Mesenchymal stem cell (in vitro differentiated cells and primary cell): ENCODE data around the gene ZNF511.

ENCODE experiments used
- DNase-seq: peaks from one replicate; pipeline ENCODE4 v3.0.0-alpha.2; 2013
- H2AFZ ChIP-seq: one replicate; pipeline ENCODE4 v1.6.1; 2013; ENCODE audit warnings: low read depth, mild to moderate bottlenecking, control low read depth, inconsistent platforms, low read length, moderate library complexity
- H2AK5ac ChIP-seq: 2 replicates; pipeline ENCODE4 v1.6.1; 2013; ENCODE audit warnings: low read length, moderate library complexity, mild to moderate bottlenecking, inconsistent platforms; ENCODE audit not compliant: severe bottlenecking
- H2BK120ac ChIP-seq: one replicate; pipeline ENCODE4 v1.6.1; 2013; ENCODE audit warnings: low read depth, mild to moderate bottlenecking, inconsistent platforms, low read length, moderate library complexity
- H2BK12ac ChIP-seq, 2 experiments: one replicate each; pipeline ENCODE4 v1.6.1; 2013; ENCODE audit warnings: inconsistent platforms in 2 of 2, low read length in 2 of 2, mild to moderate bottlenecking in 2 of 2, moderate library complexity in 2 of 2, control low read depth in 1 of 2
- H2BK15ac ChIP-seq: one replicate; pipeline ENCODE4 v1.6.1; 2013; ENCODE audit warnings: mild to moderate bottlenecking, low read depth, inconsistent platforms; ENCODE audit not compliant: poor library complexity, severe bottlenecking
- H2BK5ac ChIP-seq: 2 replicates; pipeline ENCODE4 v1.6.1; 2013; ENCODE audit warnings: low read depth, mild to moderate bottlenecking, low read length, control low read depth, inconsistent platforms; ENCODE audit not compliant: poor library complexity, severe bottlenecking
- H3K14ac ChIP-seq, 2 experiments: one replicate each; pipeline ENCODE4 v1.6.1; 2013; ENCODE audit warnings: inconsistent platforms in 2 of 2, low read length in 2 of 2, control low read depth in 1 of 2, mild to moderate bottlenecking in 1 of 2, moderate library complexity in 1 of 2
- H3K18ac ChIP-seq, 2 experiments: one replicate each; pipeline ENCODE4 v1.6.1; 2013; ENCODE audit warnings: inconsistent platforms in 2 of 2, low read length in 2 of 2, control low read depth in 1 of 2, low read depth in 1 of 2, mild to moderate bottlenecking in 1 of 2
- H3K23ac ChIP-seq, 2 experiments: one replicate each; pipeline ENCODE4 v1.6.1; 2013; ENCODE audit warnings: inconsistent platforms in 2 of 2, low read length in 2 of 2, mild to moderate bottlenecking in 2 of 2, moderate library complexity in 2 of 2, control low read depth in 1 of 2
- H3K27ac ChIP-seq: 2 replicates; pipeline ENCODE4 v1.5.1; 2013; ENCODE audit warnings: mild to moderate bottlenecking, moderate library complexity, low read length, control low read depth, inconsistent platforms; ENCODE audit not compliant: poor library complexity, severe bottlenecking
- H3K27me3 ChIP-seq, 2 experiments: 2 replicates each; pipeline versions ENCODE4 v1.6.1 to v1.7.0; 2013; ENCODE audit warnings: low read length in 2 of 2, mild to moderate bottlenecking in 2 of 2, moderate library complexity in 2 of 2, control low read depth in 1 of 2, inconsistent platforms in 1 of 2; ENCODE audit not compliant: control insufficient read depth in 1 of 2, insufficient read depth in 1 of 2
- H3K36me3 ChIP-seq, 2 experiments: 2 replicates each; pipeline versions ENCODE4 v1.6.1 to v1.7.0; 2013; ENCODE audit warnings: low read length in 2 of 2, control low read depth in 1 of 2, inconsistent platforms in 1 of 2, low read depth in 1 of 2, mild to moderate bottlenecking in 1 of 2; ENCODE audit not compliant: insufficient read depth in 2 of 2, control insufficient read depth in 1 of 2
- H3K4ac ChIP-seq, 2 experiments: one replicate each; pipeline ENCODE4 v1.6.1; 2013; ENCODE audit warnings: inconsistent platforms in 2 of 2, low read length in 2 of 2, mild to moderate bottlenecking in 2 of 2, moderate library complexity in 2 of 2, control low read depth in 1 of 2, low read depth in 1 of 2
- H3K4me1 ChIP-seq: 2 replicates; pipeline ENCODE4 v1.6.1; 2013; ENCODE audit warnings: low read depth, low read length, control low read depth; ENCODE audit not compliant: control insufficient read depth, insufficient read depth
- H3K4me2 ChIP-seq: 2 replicates; pipeline ENCODE4 v1.6.1; 2013; ENCODE audit warnings: low read length, mild to moderate bottlenecking, inconsistent platforms; ENCODE audit not compliant: poor library complexity, severe bottlenecking
- H3K4me3 ChIP-seq, 2 experiments: 2 replicates each; pipeline versions ENCODE4 v1.5.1 to v1.7.0; 2013; ENCODE audit warnings: low read length in 2 of 2, mild to moderate bottlenecking in 2 of 2, control low read depth in 1 of 2, low read depth in 1 of 2; ENCODE audit not compliant: insufficient read depth in 1 of 2
- H3K79me1 ChIP-seq: replicated peaks from 2 replicates; pipeline ENCODE4 v1.6.1; 2013; ENCODE audit warnings: mild to moderate bottlenecking, control low read depth, low read length, inconsistent platforms; ENCODE audit not compliant: poor library complexity, severe bottlenecking
- H3K9ac ChIP-seq: 2 replicates; pipeline ENCODE4 v1.7.0; 2013; ENCODE audit warnings: mild to moderate bottlenecking, low read length, moderate library complexity
- H3K9me3 ChIP-seq: 2 replicates; pipeline ENCODE4 v1.7.0; 2013; ENCODE audit warnings: mild to moderate bottlenecking, low read length; ENCODE audit not compliant: control insufficient read depth
- H4K8ac ChIP-seq: one replicate; pipeline ENCODE4 v1.6.1; 2013; ENCODE audit warnings: inconsistent platforms, mild to moderate bottlenecking, low read length, moderate library complexity
- H4K91ac ChIP-seq: one replicate; pipeline ENCODE4 v1.6.1; 2013; ENCODE audit warnings: mild to moderate bottlenecking, low read length, inconsistent platforms
- WGBS: methylation state at CpG from one replicate; pipeline ENCODE4 v1.1.7; 2013; ENCODE audit warnings: mixed read lengths; 5-methylcytosine and 5-hydroxymethylcytosine counted together

ZNF511 gene

GRCh38 chr10:133324857-133325260 is 16.1 kb downstream of the ZNF511 start:
- peak overlapping the region; percentile 79 for H3K4me2 ChIP-seq

GRCh38 chr10:133325440-133326222 is 16.9 kb downstream of the ZNF511 start:
- peak overlapping the region; percentile 79 for H3K4me2 ChIP-seq
- peak overlapping the region; percentile 90 for H2BK15ac ChIP-seq
- no peaks in the 10 kb centered on the region for H3K9me3 ChIP-seq
- H3K4me3 ChIP-seq, result peak overlapping the region; percentile 47 to 76
- WGBS, result 3% methylated on average over 69 of the region's 91 CpGs
- peak overlapping the region; percentile 67 for H2AK5ac ChIP-seq
- H3K36me3 ChIP-seq, result peaks cover 0 to 4% of the 10 kb centered on the region in 2 experiments
- H2BK120ac ChIP-seq, result peak overlapping the region; percentile 61
- peaks cover 0 to 58% of the 10 kb centered on the region in 2 experiments for H3K27me3 ChIP-seq
- H2AFZ ChIP-seq, result peak overlapping the region; percentile 76
- peak overlapping the region; percentile 62 to 77 for H3K18ac ChIP-seq
- H3K9ac ChIP-seq, result no peak overlapping the region
- H3K4me1 ChIP-seq, result peaks cover 47% of the 10 kb centered on the region
- peak overlapping the region in 1 of 2 experiments; percentile 67 for H2BK12ac ChIP-seq
- H3K14ac ChIP-seq, result peak overlapping the region; percentile 57 to 61
- H2BK5ac ChIP-seq, result peak overlapping the region; percentile 71
- DNase-seq, result peak; percentile 34
- peak overlapping the region; percentile 49 to 81 for H3K4ac ChIP-seq
- H4K8ac ChIP-seq, result peak overlapping the region; percentile 95
- H3K79me1 ChIP-seq, result no peaks in the 10 kb centered on the region
- H4K91ac ChIP-seq, result peak overlapping the region; percentile 75
- H3K27ac ChIP-seq, result no peak overlapping the region
- peak overlapping the region in 1 of 2 experiments; percentile 28 for H3K23ac ChIP-seq

More at GRCh38 chr10:133324857-133325260, 16.1 kb downstream of the ZNF511 start:
- Histone ChIP-seq H2BK5ac (no peak overlapping the region), H3K14ac (no peak overlapping the region), H3K4ac (no peak overlapping the region), H3K27ac (no peak overlapping the region), H2AK5ac (peak overlapping the region; percentile 15), H3K27me3 (peaks cover 0 to 64% of the 10 kb centered on the region in 2 experiments), H3K79me1 (no peaks in the 10 kb centered on the region), H2BK15ac (peak overlapping the region; percentile 69), H2BK12ac (no peak overlapping the region), H3K9ac (no peak overlapping the region), H4K8ac (peak overlapping the region; percentile 95), H3K9me3 (no peaks in the 10 kb centered on the region), H3K4me1 (peaks cover 46% of the 10 kb centered on the region), H3K23ac (no peak overlapping the region), H4K91ac (no peak overlapping the region), H2AFZ (no peak overlapping the region), H3K36me3 (peaks cover 0 to 4% of the 10 kb centered on the region in 2 experiments), H2BK120ac (no peak overlapping the region), H3K18ac (peak overlapping the region in 1 of 2 experiments; percentile 62), H3K4me3 (peak overlapping the region in 1 of 2 experiments; percentile 76)
- 57% methylated on average over 20 of the region's 20 CpGs for WGBS
- no peak for DNase-seq

- Histone ChIP-seq H3K27me3 (peaks cover 0 to 60% of the 10 kb centered on the region in 2 experiments), H3K4me1 (peaks cover 47% of the 10 kb centered on the region), H2AK5ac (peak overlapping the region; percentile 84), H2BK120ac (peak overlapping the region; percentile 61), H2AFZ (peak overlapping the region; percentile 76), H3K9me3 (no peaks in the 10 kb centered on the region), H3K4ac (peak overlapping the region in 1 of 2 experiments; percentile 81), H3K27ac (no peak overlapping the region), H3K9ac (no peak overlapping the region), H3K23ac (no peak overlapping the region), H3K79me1 (no peaks in the 10 kb centered on the region), H3K14ac (peak overlapping the region in 1 of 2 experiments; percentile 61), H3K18ac (peak overlapping the region in 1 of 2 experiments; percentile 77), H2BK15ac (peak overlapping the region; percentile 90), H3K4me3 (peak overlapping the region; percentile 47 to 76), H2BK12ac (peak overlapping the region in 1 of 2 experiments; percentile 55), H3K36me3 (peaks cover 0 to 4% of the 10 kb centered on the region in 2 experiments), H3K4me2 (peak overlapping the region; percentile 79), H4K91ac (peak overlapping the region; percentile 75), H2BK5ac (peak overlapping the region; percentile 71), H4K8ac (peak overlapping the region; percentile 95)
- no peak for DNase-seq
- WGBS, result 15% methylated on average over 4 of the region's 9 CpGs
These were observed 17.5 kb downstream of the ZNF511 start for GRCh38 chr10:133326223-133326551.
